Endodermal cell (in vitro differentiated cells): ENCODE measurements around the gene SORCS2. TPM values are rescaled to one million over a fixed set of nuclear protein-coding genes. Genes with fewer than 3 reads are reported as not detected.
A peak's percentile ranks its signal among the peaks of the same experiment; 100 is the strongest.

Source experiments
- DNase-seq: peaks from one replicate; pipeline ENCODE4 v3.0.0-alpha.2; 2017
- H3K27ac ChIP-seq: 2 replicates; pipeline ENCODE4 v1.5.1; 2013; ENCODE audit warnings: mild to moderate bottlenecking, low read depth, low read length, moderate library complexity
- H3K27me3 ChIP-seq: 2 replicates; pipeline ENCODE4 v1.6.1; 2013; ENCODE audit warnings: mild to moderate bottlenecking, low read length, moderate library complexity; ENCODE audit not compliant: insufficient read depth, control insufficient read depth, poor library complexity, severe bottlenecking
- H3K36me3 ChIP-seq: 2 replicates; pipeline ENCODE4 v1.7.0; 2013; ENCODE audit warnings: mild to moderate bottlenecking, low read length, moderate library complexity; ENCODE audit not compliant: control insufficient read depth, insufficient read depth
- H3K4me1 ChIP-seq: one replicate; pipeline ENCODE4 v1.7.0; 2013; ENCODE audit warnings: low read length; ENCODE audit not compliant: control insufficient read depth, insufficient read depth
- H3K4me3 ChIP-seq: 2 replicates; pipeline ENCODE4 v1.5.1; 2013; ENCODE audit warnings: mild to moderate bottlenecking, low read length, moderate library complexity
- H3K9ac ChIP-seq: 2 replicates; pipeline ENCODE4 v1.6.1; 2013; ENCODE audit warnings: mild to moderate bottlenecking, low read length, moderate library complexity; ENCODE audit not compliant: poor library complexity, severe bottlenecking; ENCODE audit errors: extremely low read depth
- H3K9me3 ChIP-seq: 2 replicates; pipeline ENCODE4 v1.6.1; 2013; ENCODE audit warnings: mild to moderate bottlenecking, low read length, moderate library complexity; ENCODE audit not compliant: control insufficient read depth
- H3K27ac Mint-ChIP-seq: 2 replicates; pipeline ENCODE4 v1.8.0; 2020; ENCODE audit warnings: mixed read lengths
- H3K27me3 Mint-ChIP-seq: 2 replicates; pipeline ENCODE4 v1.8.0; 2021; ENCODE audit warnings: mild to moderate bottlenecking, mixed read lengths; ENCODE audit not compliant: insufficient read depth
- H3K36me3 Mint-ChIP-seq: 2 replicates; pipeline ENCODE4 v1.8.0; 2020; ENCODE audit warnings: low read depth, mixed read lengths
- H3K4me1 Mint-ChIP-seq: 2 replicates; pipeline ENCODE4 v1.8.0; 2020; ENCODE audit warnings: mixed read lengths
- H3K4me3 Mint-ChIP-seq: 2 replicates; pipeline ENCODE4 v1.8.0; 2020; ENCODE audit warnings: mild to moderate bottlenecking, moderate library complexity, mixed read lengths
- H3K9me3 Mint-ChIP-seq: 2 replicates; pipeline ENCODE4 v1.8.0; 2020; ENCODE audit warnings: mild to moderate bottlenecking, mixed read lengths
- CTCF ChIP-seq: fragments of 200-600 bp; sonication (generic); conservative IDR thresholded peaks from 2 replicates; pipeline ENCODE4 v1.5.0; 2021; ENCODE audit warnings: antibody characterized with exemption, mild to moderate bottlenecking
- WGBS, 2 experiments: methylation state at CpG; one replicate each; pipeline versions ENCODE4 v1.1.5 to v1.1.7; 2013; ENCODE audit warnings: missing lambda C conversion rate in 2 of 2, mixed read lengths in 1 of 2; ENCODE audit not compliant: insufficient coverage in 1 of 2, insufficient read length in 1 of 2; 5-methylcytosine and 5-hydroxymethylcytosine counted together
- total RNA-seq, 2 donors: library from RNA; stranded (reverse); fragmentation: NEBNext Ultra II Directional in 1 of 2; extraction: Animal tissue kit (Norgen Biotek cat#: 25700) in 1 of 2; gene quantifications; 2 replicates in 1 of 2; 3 replicates in 1 of 2; pipeline ENCODE4 v1.2.1, GENCODE V29; 2021

SORCS2 gene
- total RNA-seq, 2 donors from 2014 or later: 1.4 to 1.9 TPM

- H3K27me3 ChIP-seq: no peaks in the 10 kb centered on the region
- 91 to 96% methylated on average over 3 to 7 of the region's 7 CpGs for WGBS, 2 experiments
- TF ChIP-seq CTCF: peak; percentile 42
- H3K9ac ChIP-seq: no peak overlapping the region
- H3K27me3 Mint-ChIP-seq: no peaks in the 10 kb centered on the region
- H3K4me3 Mint-ChIP-seq: no peak overlapping the region
- no peak overlapping the region for H3K27ac Mint-ChIP-seq
- no peaks in the 10 kb centered on the region for H3K9me3 Mint-ChIP-seq
- no peaks in the 10 kb centered on the region for H3K9me3 ChIP-seq
- H3K36me3 ChIP-seq: no peaks in the 10 kb centered on the region
- no peak overlapping the region for H3K27ac ChIP-seq
- no peak for DNase-seq
- H3K4me1 Mint-ChIP-seq: peaks cover 5% of the 10 kb centered on the region
- no peak overlapping the region for H3K4me3 ChIP-seq
- H3K36me3 Mint-ChIP-seq: no peaks in the 10 kb centered on the region
- no peaks in the 10 kb centered on the region for H3K4me1 ChIP-seq
Measured at GRCh38 chr4:7474320-7474719, 282.0 kb downstream of the SORCS2 start.

GRCh38 chr4:7475207-7475606 lies 282.9 kb downstream of the SORCS2 start:
- no peak for TF ChIP-seq CTCF
- Histone ChIP-seq H3K9ac (no peak overlapping the region), H3K9me3 (no peaks in the 10 kb centered on the region), H3K27me3 (no peaks in the 10 kb centered on the region), H3K4me3 (no peak overlapping the region), H3K36me3 (no peaks in the 10 kb centered on the region), H3K4me1 (no peaks in the 10 kb centered on the region), H3K27ac (no peak overlapping the region)
- H3K27ac Mint-ChIP-seq: no peak overlapping the region
- H3K36me3 Mint-ChIP-seq: no peaks in the 10 kb centered on the region
- no peak overlapping the region for H3K4me3 Mint-ChIP-seq
- no peak for DNase-seq
- 92 to 97% methylated on average over 5 of the region's 5 CpGs for WGBS, 2 experiments
- no peaks in the 10 kb centered on the region for H3K9me3 Mint-ChIP-seq
- no peaks in the 10 kb centered on the region for H3K27me3 Mint-ChIP-seq
- peaks cover 5% of the 10 kb centered on the region for H3K4me1 Mint-ChIP-seq

- H3K27me3 ChIP-seq: no peaks in the 10 kb centered on the region
- WGBS, 2 experiments: 83 to 84% methylated on average over 5 to 6 of the region's 6 CpGs
- Mint-ChIP-seq H3K36me3 (no peaks in the 10 kb centered on the region), H3K27ac (no peak overlapping the region), H3K4me3 (no peak overlapping the region), H3K9me3 (no peaks in the 10 kb centered on the region), H3K27me3 (no peaks in the 10 kb centered on the region), H3K4me1 (peaks cover 5% of the 10 kb centered on the region)
- H3K9me3 ChIP-seq: no peaks in the 10 kb centered on the region
- no peak overlapping the region for H3K27ac ChIP-seq
- H3K9ac ChIP-seq: no peak overlapping the region
- no peaks in the 10 kb centered on the region for H3K4me1 ChIP-seq
- no peak overlapping the region for H3K4me3 ChIP-seq
- DNase-seq: no peak
- no peaks in the 10 kb centered on the region for H3K36me3 ChIP-seq
- TF ChIP-seq CTCF: no peak
Measured at GRCh38 chr4:7476820-7477219, 284.5 kb downstream of the SORCS2 start.
